HEK293T (cell line): Measurements from ENCODE around the gene EPHB1.

Source experiments
- CTCF ChIA-PET: fragments of 350-600 bp; formaldehyde crosslinking; extraction: SDS; loops from one replicate; lab custom pipeline; 2021; ENCODE audit warnings: antibody characterized with exemption, inconsistent platforms; lab: Yijun Ruan, JAX
- POLR2A ChIA-PET: fragments of 350-600 bp; formaldehyde crosslinking; extraction: SDS; loops from one replicate; lab custom pipeline; 2020; ENCODE audit warnings: antibody characterized with exemption, inconsistent platforms; lab: Yijun Ruan, JAX
- DNase-seq: peaks from one replicate; pipeline ENCODE4 v3.0.0; 2012; ENCODE audit warnings: mixed read lengths; ENCODE audit errors: extremely low spot score
- ARNT ChIP-seq: fragments of 450-650 bp; IDR thresholded peaks from 2 replicates; pipeline ENCODE4 v1.6.1; 2017; ENCODE audit warnings: mild to moderate bottlenecking
- BHLHE40 ChIP-seq: fragments of 450-650 bp; IDR thresholded peaks from 2 replicates; pipeline ENCODE4 v1.6.1; 2016; ENCODE audit warnings: mild to moderate bottlenecking, moderate library complexity, borderline replicate concordance
- CTBP1 ChIP-seq: fragments of 450-650 bp; IDR thresholded peaks from 2 replicates; pipeline ENCODE4 v1.6.1; 2016; ENCODE audit warnings: borderline replicate concordance
- ELF4 ChIP-seq: fragments of 450-650 bp; IDR thresholded peaks from 2 replicates; pipeline ENCODE4 v1.6.1; 2017; ENCODE audit warnings: antibody characterized with exemption
- FOXA1 ChIP-seq: fragments of 450-650 bp; IDR thresholded peaks from 2 replicates; pipeline ENCODE4 v1.6.1; 2016; ENCODE audit warnings: mild to moderate bottlenecking
- FOXK2 ChIP-seq: fragments of 450-650 bp; IDR thresholded peaks from 2 replicates; pipeline ENCODE4 v1.6.1; 2016; ENCODE audit warnings: mild to moderate bottlenecking
- FOXM1 ChIP-seq: fragments of 450-650 bp; IDR thresholded peaks from 2 replicates; pipeline ENCODE4 v1.6.1; 2017; ENCODE audit warnings: mild to moderate bottlenecking, borderline replicate concordance
- HDGF ChIP-seq: fragments of 450-650 bp; IDR thresholded peaks from 2 replicates; pipeline ENCODE4 v1.6.1; 2017; ENCODE audit warnings: antibody characterized with exemption, borderline replicate concordance
- L3MBTL2 ChIP-seq: fragments of 450-650 bp; conservative IDR thresholded peaks from 2 replicates; pipeline ENCODE4 v1.6.1; 2016; ENCODE audit warnings: mild to moderate bottlenecking
- LEF1 ChIP-seq: fragments of 450-650 bp; IDR thresholded peaks from 2 replicates; pipeline ENCODE4 v1.6.1; 2017; ENCODE audit warnings: mild to moderate bottlenecking, borderline replicate concordance
- NFRKB ChIP-seq: fragments of 450-650 bp; IDR thresholded peaks from 2 replicates; pipeline ENCODE4 v1.6.1; 2016; ENCODE audit warnings: mild to moderate bottlenecking, moderate library complexity
- PKNOX1 ChIP-seq: fragments of 450-650 bp; IDR thresholded peaks from 2 replicates; pipeline ENCODE4 v1.6.1; 2016
- SP1 ChIP-seq: fragments of 450-650 bp; IDR thresholded peaks from 2 replicates; pipeline ENCODE4 v1.6.1; 2017
- SUZ12 ChIP-seq: fragments of 450-650 bp; IDR thresholded peaks from 2 replicates; pipeline ENCODE4 v1.6.1; 2016; ENCODE audit warnings: mild to moderate bottlenecking
- TARDBP ChIP-seq: fragments of 450-650 bp; IDR thresholded peaks from 2 replicates; pipeline ENCODE4 v1.6.1; 2016
- ZNF384 ChIP-seq: fragments of 450-650 bp; IDR thresholded peaks from 2 replicates; pipeline ENCODE4 v1.6.1; 2016

Gene EPHB1

GRCh38 chr3:134808835-134809234, 13.8 kb downstream of the EPHB1 start:
- DNase-seq = no peak
- ChIA-PET CTCF (no interaction called here), POLR2A (no interaction called here)
- TF ChIP-seq BHLHE40 (no peak), SUZ12 (no peak), ARNT (no peak), L3MBTL2 (no peak), LEF1 (no peak), FOXK2 (no peak), FOXA1 (no peak), PKNOX1 (no peak), NFRKB (no peak), ELF4 (no peak), TARDBP (no peak), HDGF (no peak), FOXM1 (no peak)

GRCh38 chr3:134809427-134810051, 14.5 kb downstream of the EPHB1 start:
- no peak for DNase-seq
- no peak for TF ChIP-seq FOXM1
- no peak for TF ChIP-seq BHLHE40
- no peak for TF ChIP-seq CTBP1
- TF ChIP-seq ZNF384 = no peak
- no peak for TF ChIP-seq LEF1
- no peak for TF ChIP-seq SP1
- no peak for TF ChIP-seq SUZ12
- TF ChIP-seq PKNOX1 = no peak
- no peak for TF ChIP-seq ELF4
- no peak for TF ChIP-seq NFRKB
- TF ChIP-seq FOXA1 = no peak
- TF ChIP-seq ARNT = no peak
- no peak for TF ChIP-seq HDGF
- no peak for TF ChIP-seq FOXK2
- no peak for TF ChIP-seq TARDBP
- TF ChIP-seq L3MBTL2 = no peak
- CTCF ChIA-PET = no interaction called here
- POLR2A ChIA-PET = no interaction called here

GRCh38 chr3:134810052-134810435, 15.0 kb downstream of the EPHB1 start:
- CTCF ChIA-PET = interaction anchor here (0.7 kb wide), 1 partner anchor 15 kb away, joined by 3 read pairs; the partner anchor contains the start of gene EPHB1
- POLR2A ChIA-PET = no interaction called here

GRCh38 chr3:134810850-134811249, 15.8 kb downstream of the EPHB1 start:
- ChIA-PET POLR2A (no interaction called here), CTCF (no interaction called here)
- DNase-seq = no peak
- TF ChIP-seq PKNOX1 (no peak), LEF1 (no peak), BHLHE40 (no peak), FOXK2 (no peak)

More at GRCh38 chr3:134810052-134810435, 15.0 kb downstream of the EPHB1 start:
- DNase-seq = no peak
- no peak for TF ChIP-seq ELF4
- TF ChIP-seq ZNF384 = no peak
- no peak for TF ChIP-seq SP1
- no peak for TF ChIP-seq LEF1
- TF ChIP-seq PKNOX1 = no peak
- no peak for TF ChIP-seq FOXK2
- TF ChIP-seq FOXA1 = no peak
- TF ChIP-seq HDGF = no peak
- no peak for TF ChIP-seq CTBP1
- no peak for TF ChIP-seq BHLHE40
- TF ChIP-seq NFRKB = no peak
- TF ChIP-seq SUZ12 = no peak
- TF ChIP-seq FOXM1 = no peak
- TF ChIP-seq ARNT = no peak
- TF ChIP-seq L3MBTL2 = no peak
- no peak for TF ChIP-seq TARDBP

- ChIA-PET POLR2A (no interaction called here), CTCF (no interaction called here)
- DNase-seq = no peak
- TF ChIP-seq SP1 = no peak
- no peak for TF ChIP-seq NFRKB
- TF ChIP-seq ZNF384 = no peak
- no peak for TF ChIP-seq ARNT
- no peak for TF ChIP-seq BHLHE40
- TF ChIP-seq SUZ12 = no peak
- no peak for TF ChIP-seq HDGF
- TF ChIP-seq FOXK2 = no peak
- no peak for TF ChIP-seq TARDBP
- no peak for TF ChIP-seq FOXM1
- no peak for TF ChIP-seq L3MBTL2
Measured at GRCh38 chr3:134813618-134814017, 18.6 kb downstream of the EPHB1 start.

- ChIA-PET POLR2A (no interaction called here), CTCF (no interaction called here)
- no peak for TF ChIP-seq FOXK2
- TF ChIP-seq SP1 = no peak
- TF ChIP-seq CTBP1 = no peak
- TF ChIP-seq FOXA1 = no peak
- TF ChIP-seq SUZ12 = no peak
- TF ChIP-seq NFRKB = no peak
- TF ChIP-seq BHLHE40 = no peak
- TF ChIP-seq FOXM1 = no peak
- TF ChIP-seq ARNT = no peak
- TF ChIP-seq HDGF = no peak
- TF ChIP-seq ZNF384 = no peak
- no peak for TF ChIP-seq LEF1
- TF ChIP-seq PKNOX1 = no peak
- no peak for TF ChIP-seq TARDBP
- TF ChIP-seq ELF4 = no peak
- no peak for DNase-seq
Measured at GRCh38 chr3:134815519-134815918, 20.5 kb downstream of the EPHB1 start.
